Ectodermal cell (in vitro differentiated cells): ENCODE results near the gene CCDC97.

Experiments used
- H3K27ac ChIP-seq: 2 replicates; pipeline ENCODE4 v1.7.0; 2013; ENCODE audit warnings: mild to moderate bottlenecking, low read depth, low read length; ENCODE audit not compliant: insufficient read depth, poor library complexity, severe bottlenecking
- H3K27me3 ChIP-seq: 2 replicates; pipeline ENCODE4 v1.7.0; 2013; ENCODE audit warnings: mild to moderate bottlenecking, low read length; ENCODE audit not compliant: insufficient read depth, control insufficient read depth, poor library complexity, severe bottlenecking
- H3K36me3 ChIP-seq: one replicate; pipeline ENCODE4 v1.7.0; 2013; ENCODE audit warnings: low read length; ENCODE audit not compliant: control insufficient read depth, insufficient read depth
- H3K4me1 ChIP-seq: one replicate; pipeline ENCODE4 v1.7.0; 2013; ENCODE audit warnings: low read length; ENCODE audit not compliant: control insufficient read depth, insufficient read depth
- H3K4me3 ChIP-seq: 2 replicates; pipeline ENCODE4 v1.7.0; 2013; ENCODE audit warnings: low read depth, low read length, control low read depth; ENCODE audit not compliant: insufficient read depth
- H3K9me3 ChIP-seq: 2 replicates; pipeline ENCODE4 v1.7.0; 2013; ENCODE audit warnings: mild to moderate bottlenecking, low read length, moderate library complexity; ENCODE audit not compliant: control insufficient read depth
- WGBS, 2 experiments: methylation state at CpG; one replicate each; pipeline ENCODE4 v1.1.7; 2013; ENCODE audit warnings: missing lambda C conversion rate in 2 of 2; 5-methylcytosine and 5-hydroxymethylcytosine counted together

Gene CCDC97

DNA sequence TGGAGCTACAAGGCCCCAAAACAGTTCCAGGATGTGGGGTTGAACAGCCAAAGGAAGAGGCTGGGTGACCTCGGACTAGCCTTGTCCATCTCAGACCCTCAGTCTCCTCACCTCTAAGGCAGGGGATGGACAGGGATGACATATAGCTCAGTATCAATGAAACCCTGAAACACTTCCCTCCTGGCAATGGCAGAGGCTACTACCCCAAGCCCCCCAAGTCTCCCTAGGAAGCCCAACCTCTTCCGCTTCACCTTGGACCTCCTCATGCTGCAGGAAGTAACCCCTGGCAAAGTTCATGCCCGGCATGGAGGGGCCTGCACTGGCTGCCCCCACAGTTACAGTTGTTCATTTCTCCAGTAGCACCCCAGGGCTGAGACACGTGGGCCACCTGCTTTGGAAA, 10.6 kb downstream of the CCDC97 start:
- H3K36me3 ChIP-seq: peaks cover 41% of the 10 kb centered on the region
- H3K4me3 ChIP-seq: no peak overlapping the region
- H3K9me3 ChIP-seq: no peaks in the 10 kb centered on the region
- H3K27me3 ChIP-seq: peaks cover 2% of the 10 kb centered on the region
- no peak overlapping the region for H3K27ac ChIP-seq
- 90 to 97% methylated on average over 4 of the region's 4 CpGs for WGBS, 2 experiments
- H3K4me1 ChIP-seq: peaks cover 21% of the 10 kb centered on the region

DNA sequence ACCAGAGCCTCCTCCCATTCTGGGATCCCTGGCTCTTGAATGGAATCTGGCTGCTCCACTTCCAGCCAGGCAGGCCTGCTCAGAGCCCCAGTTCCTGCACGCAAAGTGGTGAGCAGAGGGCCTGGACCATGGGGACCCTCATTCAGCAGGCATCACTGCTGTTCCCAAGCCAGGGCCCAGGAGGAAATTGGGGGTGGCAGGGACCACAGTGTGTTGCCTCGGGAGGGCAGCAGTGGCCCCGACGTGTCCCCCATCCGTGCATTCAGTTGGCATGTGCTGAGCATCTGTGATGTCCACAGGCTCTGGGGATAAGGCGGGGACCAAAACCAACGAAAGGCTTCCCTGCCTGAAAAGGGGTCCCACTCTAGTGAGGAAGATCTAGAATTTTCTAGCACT, 11.2 kb downstream of the CCDC97 start:
- H3K27me3 ChIP-seq: peaks cover 7% of the 10 kb centered on the region
- WGBS, 2 experiments: 91 to 92% methylated on average over 7 of the region's 7 CpGs
- H3K4me1 ChIP-seq: peaks cover 28% of the 10 kb centered on the region
- H3K9me3 ChIP-seq: no peaks in the 10 kb centered on the region
- H3K27ac ChIP-seq: no peak overlapping the region
- H3K36me3 ChIP-seq: peaks cover 37% of the 10 kb centered on the region
- no peak overlapping the region for H3K4me3 ChIP-seq

DNA sequence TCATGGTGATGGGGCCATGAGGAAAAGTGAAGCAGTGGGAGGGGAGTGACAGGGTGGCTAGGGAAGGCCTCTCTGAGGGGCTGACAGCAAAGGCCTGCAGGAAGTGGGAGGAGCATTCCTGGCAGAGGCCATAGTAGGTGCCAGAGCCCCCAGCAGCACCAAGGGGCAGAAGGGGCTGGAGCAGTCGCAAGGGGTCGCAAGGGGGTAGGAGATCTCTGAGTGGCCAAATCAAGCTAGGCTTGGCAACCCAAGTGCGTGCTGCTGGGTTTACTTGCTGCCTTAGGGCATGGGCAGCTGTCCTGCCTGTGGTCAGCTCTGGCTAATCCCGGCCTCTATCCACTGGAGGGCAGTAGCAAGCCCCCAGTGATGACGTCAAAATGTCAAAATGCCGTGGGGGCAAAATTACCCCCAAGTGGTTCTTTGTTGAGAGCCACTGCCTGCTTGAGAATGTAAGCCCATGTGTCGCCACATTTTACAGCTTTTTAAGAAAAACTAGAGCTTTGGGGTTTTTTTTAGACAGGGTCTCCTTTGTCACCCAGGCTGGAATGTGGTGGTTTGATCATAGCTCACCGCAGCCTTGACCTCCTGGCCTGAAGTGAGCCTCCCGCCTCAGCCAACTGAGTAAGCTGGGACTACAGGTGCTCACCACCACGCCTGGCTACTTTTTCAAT, 11.8 kb downstream of the CCDC97 start:
- peaks cover 32% of the 10 kb centered on the region for H3K36me3 ChIP-seq
- H3K4me1 ChIP-seq: peaks cover 29% of the 10 kb centered on the region
- 51 to 53% methylated on average over 10 of the region's 10 CpGs for WGBS, 2 experiments

DNA sequence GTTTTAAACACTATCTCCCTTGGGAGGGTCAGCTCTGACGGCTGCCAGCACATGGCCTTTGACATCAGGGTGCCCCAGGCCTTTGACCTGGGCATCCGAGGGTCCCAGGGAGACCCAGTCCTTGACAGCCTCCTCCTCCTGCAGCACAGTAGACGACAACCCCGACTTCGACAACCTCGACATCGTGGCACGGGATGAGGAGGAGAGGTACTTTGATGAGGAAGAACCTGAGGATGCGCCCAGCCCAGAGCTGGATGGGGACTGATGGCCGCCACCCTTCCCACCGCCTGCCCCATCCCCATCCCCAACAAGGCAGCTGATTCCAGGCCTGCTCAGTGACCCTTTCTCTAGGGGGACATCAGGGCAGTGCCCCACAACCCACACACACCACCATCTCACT, 12.5 kb downstream of the CCDC97 start:
- H3K27ac ChIP-seq: no peak overlapping the region
- WGBS, 2 experiments: 91 to 93% methylated on average over 11 of the region's 11 CpGs

More for the DNA sequence above, 11.8 kb downstream of the CCDC97 start:
- H3K27ac ChIP-seq: peak overlapping the region; percentile 67
- H3K27me3 ChIP-seq: peaks cover 7% of the 10 kb centered on the region
- H3K4me3 ChIP-seq: no peak overlapping the region
- H3K9me3 ChIP-seq: no peaks in the 10 kb centered on the region

DNA sequence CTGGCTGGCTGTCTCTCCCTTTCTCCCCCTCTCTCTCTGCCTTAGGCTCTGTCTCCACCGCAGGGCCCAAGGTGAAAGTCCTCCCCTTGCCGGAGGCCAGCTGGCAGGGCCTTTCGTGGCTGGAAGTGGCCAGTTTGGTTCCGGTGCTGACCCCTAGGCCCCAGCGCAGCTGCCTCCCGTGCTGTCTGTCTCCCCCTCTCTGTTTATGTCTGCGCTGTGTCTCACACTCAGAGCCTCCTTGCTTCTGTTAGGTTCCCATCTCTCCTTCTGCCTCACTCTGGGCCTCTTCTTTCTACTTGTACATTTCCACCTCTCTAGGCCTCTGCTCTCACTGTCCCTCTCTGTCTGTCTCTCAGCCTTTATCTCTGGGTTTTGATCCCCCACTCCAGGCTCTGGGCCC, 13.1 kb downstream of the CCDC97 start:
- peaks cover 34% of the 10 kb centered on the region for H3K4me1 ChIP-seq
- 75 to 78% methylated on average over 7 of the region's 7 CpGs for WGBS, 2 experiments

More for the DNA sequence above, 12.5 kb downstream of the CCDC97 start:
- Histone ChIP-seq H3K4me3 (no peak overlapping the region), H3K27me3 (peaks cover 7% of the 10 kb centered on the region), H3K9me3 (no peaks in the 10 kb centered on the region), H3K36me3 (peaks cover 27% of the 10 kb centered on the region), H3K4me1 (peaks cover 33% of the 10 kb centered on the region)

DNA sequence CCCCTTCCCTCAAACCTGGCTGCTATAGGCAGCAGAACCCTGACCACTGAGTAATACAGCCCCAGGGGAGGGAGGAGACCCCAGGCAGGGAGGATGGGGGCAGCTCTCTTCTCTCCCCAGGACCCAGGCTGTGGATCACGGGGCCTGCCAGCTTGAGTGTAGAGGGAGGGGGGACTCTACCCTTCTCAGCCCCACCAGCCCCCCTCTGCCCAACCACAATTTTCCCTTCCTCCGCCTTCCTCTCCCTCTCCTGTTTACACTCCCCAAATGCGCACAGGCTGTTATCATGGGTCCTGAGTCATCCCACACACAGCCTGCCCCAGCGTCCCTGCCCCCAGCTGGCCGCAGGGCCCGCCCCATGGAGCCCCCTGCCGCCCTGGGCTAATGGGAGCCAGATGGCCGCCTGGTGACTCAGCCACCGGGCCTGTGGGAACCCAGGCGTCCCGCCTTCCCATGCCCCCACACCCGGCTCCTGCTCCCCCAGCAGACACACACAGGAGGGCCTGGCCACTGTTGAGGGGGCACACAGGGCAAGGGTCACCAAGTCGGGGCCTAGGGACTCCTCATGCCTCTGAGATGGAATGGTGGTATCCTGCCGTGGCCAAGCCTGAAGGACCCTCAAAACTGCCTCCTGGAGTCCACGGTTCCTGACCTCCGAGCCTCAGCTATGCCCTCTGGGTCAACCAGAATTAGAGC, 13.6 kb downstream of the CCDC97 start:
- Histone ChIP-seq H3K36me3 (peaks cover 20% of the 10 kb centered on the region), H3K9me3 (no peaks in the 10 kb centered on the region), H3K4me3 (no peak overlapping the region), H3K27me3 (peaks cover 7% of the 10 kb centered on the region), H3K27ac (no peak overlapping the region), H3K4me1 (peaks cover 34% of the 10 kb centered on the region)
- 55 to 62% methylated on average over 16 of the region's 16 CpGs for WGBS, 2 experiments

More for the DNA sequence above, 13.1 kb downstream of the CCDC97 start:
- H3K36me3 ChIP-seq: peaks cover 23% of the 10 kb centered on the region
- peaks cover 7% of the 10 kb centered on the region for H3K27me3 ChIP-seq
- no peaks in the 10 kb centered on the region for H3K9me3 ChIP-seq
- no peak overlapping the region for H3K27ac ChIP-seq
- no peak overlapping the region for H3K4me3 ChIP-seq

DNA sequence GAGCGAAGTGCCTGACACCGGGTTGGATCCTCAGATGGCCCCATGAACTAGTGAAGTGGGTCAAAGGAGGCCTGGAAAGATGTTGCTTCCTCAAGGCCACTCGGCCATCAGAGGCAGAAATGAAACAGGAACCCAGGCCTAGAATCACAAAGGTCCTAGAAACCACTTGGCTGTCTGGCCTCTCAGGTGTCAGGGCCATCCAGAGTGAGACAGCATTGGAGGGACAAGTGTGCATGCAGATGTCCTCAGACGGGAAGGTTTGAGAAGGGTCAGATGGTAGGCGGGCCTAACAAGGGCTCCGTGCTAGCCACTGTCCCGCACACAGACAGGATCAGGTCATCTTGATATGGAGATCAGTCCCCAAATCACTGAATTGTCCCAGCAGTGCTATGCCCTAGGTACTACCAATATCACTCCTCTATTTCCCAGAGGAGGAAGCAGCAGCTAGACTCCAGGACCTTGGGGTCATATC, 14.3 kb downstream of the CCDC97 start:
- Histone ChIP-seq H3K36me3 (peaks cover 14% of the 10 kb centered on the region), H3K4me1 (peaks cover 34% of the 10 kb centered on the region), H3K27me3 (peaks cover 7% of the 10 kb centered on the region), H3K9me3 (no peaks in the 10 kb centered on the region), H3K27ac (no peak overlapping the region), H3K4me3 (no peak overlapping the region)
- 75 to 76% methylated on average over 7 of the region's 7 CpGs for WGBS, 2 experiments

DNA sequence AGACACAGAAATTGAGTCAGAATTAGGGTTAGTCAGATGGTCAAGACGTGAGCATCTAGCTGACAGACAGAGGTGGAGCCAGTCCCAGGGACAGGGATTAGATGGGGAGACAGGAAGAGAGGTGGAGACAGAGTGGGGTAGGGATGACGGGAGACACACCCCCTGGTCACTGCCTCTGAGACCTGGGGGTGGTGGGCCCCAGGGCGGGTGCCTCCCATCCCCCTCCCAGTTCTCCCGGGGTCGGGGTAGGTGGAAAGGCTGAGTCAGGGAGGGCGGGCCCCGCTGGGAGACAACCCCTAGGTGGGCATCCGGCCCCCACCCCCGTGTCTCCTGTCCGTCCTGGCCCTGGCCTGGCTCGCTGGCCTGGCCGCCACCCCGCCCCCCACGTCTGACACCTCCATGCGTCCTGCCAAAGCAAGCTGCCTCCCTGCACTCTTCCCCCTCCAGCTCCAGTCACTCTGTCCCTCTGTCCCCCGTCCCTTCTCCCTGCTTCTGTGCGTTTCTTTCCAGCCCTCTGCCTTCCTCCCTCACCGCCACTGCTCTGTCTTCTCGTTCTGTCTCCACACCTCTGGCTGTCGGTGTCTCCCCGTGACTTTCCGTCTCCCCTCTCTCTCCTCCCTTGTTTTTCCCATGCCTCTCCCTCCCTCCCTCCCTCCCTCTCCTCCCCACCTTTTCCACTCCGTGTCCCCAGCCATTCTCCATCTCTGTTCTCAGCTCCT, 15.1 kb downstream of the CCDC97 start:
- Histone ChIP-seq H3K27ac (no peak overlapping the region), H3K4me3 (peak overlapping the region; percentile 24), H3K4me1 (peaks cover 34% of the 10 kb centered on the region), H3K36me3 (peaks cover 6% of the 10 kb centered on the region), H3K27me3 (peaks cover 7% of the 10 kb centered on the region), H3K9me3 (no peaks in the 10 kb centered on the region)
- WGBS, 2 experiments: 1% methylated on average over 23 of the region's 23 CpGs

DNA sequence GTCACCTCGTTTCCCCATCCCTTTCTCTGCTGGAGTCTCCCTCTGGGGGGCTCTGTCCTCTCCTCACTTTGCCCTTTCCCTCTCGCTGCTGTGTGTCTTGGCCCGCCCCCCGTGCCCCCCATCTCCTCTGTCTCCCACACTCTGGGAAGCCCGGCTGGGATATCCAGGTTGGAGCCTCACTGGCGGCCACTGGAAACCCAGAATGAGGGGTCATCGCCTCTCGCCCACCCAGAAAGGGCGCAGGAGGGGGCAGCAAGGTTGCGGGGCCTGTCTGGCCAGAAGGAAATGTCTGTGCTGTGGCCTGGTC, 15.6 kb downstream of the CCDC97 start:
- Histone ChIP-seq H3K4me3 (peak overlapping the region; percentile 24), H3K4me1 (peaks cover 34% of the 10 kb centered on the region), H3K36me3 (peaks cover 2% of the 10 kb centered on the region), H3K27me3 (peaks cover 7% of the 10 kb centered on the region), H3K9me3 (no peaks in the 10 kb centered on the region), H3K27ac (no peak overlapping the region)
- WGBS, 2 experiments: 3 to 4% methylated on average over 10 of the region's 10 CpGs
